Stimulated activated CD8-positive, alpha-beta memory T cell treated with anti-CD3 and anti-CD28 coated beads, Interleukin-12 subunit alpha, Interleukin-12 subunit beta, amount 100 ng/mL, for 24 hours (primary cell): ENCODE results near the gene FMN1.
"Not testable (repeated sequence)": the region's sequence is repeated elsewhere in the genome, so short reads cannot be mapped to it uniquely, and the experiment has no call there.

Experiments
- DNase-seq: peaks from one replicate; pipeline ENCODE4 v3.0.0-alpha.2; 2020; ENCODE audit errors: extremely low read depth

Gene FMN1

GRCh38 chr15:32977506-32977905, 217.0 kb downstream of the FMN1 start:
- no peak for DNase-seq

- DNase-seq, result no peak
Measured at GRCh38 chr15:32974691-32975090, 219.8 kb downstream of the FMN1 start.

GRCh38 chr15:32972686-32973085, 221.8 kb downstream of the FMN1 start:
- no peak for DNase-seq

GRCh38 chr15:32970847-32971246, 223.7 kb downstream of the FMN1 start:
- no peak for DNase-seq

- no peak for DNase-seq
Measured at GRCh38 chr15:32967521-32967920, 227.0 kb downstream of the FMN1 start.

- DNase-seq, result no peak
Measured at GRCh38 chr15:32966512-32966911, 228.0 kb downstream of the FMN1 start.

GRCh38 chr15:32965897-32966296, 228.6 kb downstream of the FMN1 start:
- DNase-seq, result no peak

GRCh38 chr15:32959077-32959476, 235.4 kb downstream of the FMN1 start:
- DNase-seq, result no peak

- no peak for DNase-seq
Measured at GRCh38 chr15:32957219-32957618, 237.3 kb downstream of the FMN1 start.

- no peak for DNase-seq
Measured at GRCh38 chr15:32956711-32957110, 237.8 kb downstream of the FMN1 start.

- DNase-seq, result no peak
Measured at GRCh38 chr15:32956006-32956405, 238.5 kb downstream of the FMN1 start.

GRCh38 chr15:32953533-32953910, 241.0 kb downstream of the FMN1 start:
- no peak for DNase-seq

- no peak for DNase-seq
Measured at GRCh38 chr15:32952901-32953532, 241.5 kb downstream of the FMN1 start.

GRCh38 chr15:32951736-32952464, 242.6 kb downstream of the FMN1 start:
- DNase-seq, result no peak

- not testable (repeated sequence) for DNase-seq
Measured at GRCh38 chr15:32950051-32950450, 244.5 kb downstream of the FMN1 start.

- no peak for DNase-seq
Measured at GRCh38 chr15:32946210-32946609, 248.3 kb downstream of the FMN1 start.

GRCh38 chr15:32944431-32944830, 250.1 kb downstream of the FMN1 start:
- DNase-seq, result no peak

- no peak for DNase-seq
Measured at GRCh38 chr15:32943711-32944110, 250.8 kb downstream of the FMN1 start.

- no peak for DNase-seq
Measured at GRCh38 chr15:32942401-32942841, 252.1 kb downstream of the FMN1 start.

GRCh38 chr15:32941823-32942222, 252.7 kb downstream of the FMN1 start:
- DNase-seq, result no peak

- DNase-seq, result no peak
Measured at GRCh38 chr15:32936976-32937375, 257.5 kb downstream of the FMN1 start.

- DNase-seq, result no peak
Measured at GRCh38 chr15:32936283-32936918, 258.1 kb downstream of the FMN1 start.

- no peak for DNase-seq
Measured at GRCh38 chr15:32935139-32935538, 259.4 kb downstream of the FMN1 start.
